GM12878 (cell line): ENCODE measurements around the gene HOXD11. TPM values are rescaled to one million over a fixed set of nuclear protein-coding genes. Genes with fewer than 3 reads are reported as not detected.

Source experiments
- ATAC-seq: fragments of 200-7000 bp; cut with Tn5 transposase; 3 replicates; pipeline ENCODE4 v1.9.1; 2020; ENCODE audit warnings: mild to moderate bottlenecking, moderate library complexity
- BruUV-seq: library from RNA; stranded (reverse); fragments of 400-500 nt; replicated peaks from 2 replicates; lab custom pipeline; 2021; lab: Mats Ljungman, UMichigan
- CTCF ChIA-PET: fragments of 300-600 bp; sonication (Branson Sonifier 250); formaldehyde crosslinking; extraction: SDS; loops from one replicate; lab custom pipeline; 2021; ENCODE audit warnings: inconsistent platforms; lab: Yijun Ruan, JAX
- POLR2A ChIA-PET: fragments of 350-600 bp; formaldehyde crosslinking; extraction: SDS; loops from one replicate; lab custom pipeline; 2021; ENCODE audit warnings: inconsistent platforms; lab: Charles Lee
- RAD21 ChIA-PET: fragments of 300-600 bp; sonication (Branson Sonifier 250); formaldehyde crosslinking; loops from one replicate; lab custom pipeline; 2023; ENCODE audit warnings: antibody characterized with exemption; ENCODE audit not compliant: unreplicated experiment; lab: Charles Lee
- SMC1A ChIA-PET: fragments of 300-600 bp; sonication (Branson Sonifier 250); formaldehyde crosslinking; loops from one replicate; lab custom pipeline; 2023; ENCODE audit not compliant: unreplicated experiment, uncharacterized antibody; lab: Charles Lee
- DNase-seq: peaks from one replicate; pipeline ENCODE4 v3.0.0-alpha.2; 2011; ENCODE audit warnings: low read depth, low spot score
- FAIRE-seq: peaks from 3 replicates; lab custom pipeline; 2011; peaks lifted over from hg19 to GRCh38; lab: Jason Lieb, UNC
- H2AFZ ChIP-seq: 2 replicates; pipeline ENCODE4 v1.6.0; 2011; ENCODE audit warnings: low read depth, low read length, control low read depth; ENCODE audit not compliant: control insufficient read depth
- H3K27ac ChIP-seq: 2 replicates; pipeline ENCODE4 v1.5.1; 2011; ENCODE audit warnings: control low read depth; ENCODE audit not compliant: control insufficient read depth, insufficient read depth
- H3K27me3 ChIP-seq, 2 experiments: replicated peaks in 1 of 2; 2 replicates each; pipeline versions ENCODE4 v1.6.0 to v1.6.1; 2011; ENCODE audit warnings: low read length in 1 of 2; ENCODE audit not compliant: control insufficient read depth in 2 of 2, insufficient read depth in 2 of 2
- H3K36me3 ChIP-seq, 2 experiments: 2 replicates each; pipeline ENCODE4 v1.5.1; 2011; ENCODE audit warnings: low read length in 1 of 2; ENCODE audit not compliant: control insufficient read depth in 2 of 2, insufficient read depth in 2 of 2
- H3K4me1 ChIP-seq: 2 replicates; pipeline ENCODE4 v1.6.1; 2011; ENCODE audit warnings: mild to moderate bottlenecking, low read length, moderate library complexity, mixed read lengths; ENCODE audit not compliant: control insufficient read depth, insufficient read depth
- H3K4me2 ChIP-seq: 2 replicates; pipeline ENCODE4 v1.6.0; 2011; ENCODE audit warnings: control low read depth; ENCODE audit not compliant: control insufficient read depth, insufficient read depth
- H3K4me3 ChIP-seq: fragments of 200-600 bp; sonication (generic); 2 replicates; pipeline ENCODE4 v1.5.1; 2016
- H3K79me2 ChIP-seq: 2 replicates; pipeline ENCODE4 v1.6.0; 2011; ENCODE audit warnings: low read length; ENCODE audit not compliant: control insufficient read depth, insufficient read depth
- H3K9ac ChIP-seq: 2 replicates; pipeline ENCODE4 v1.8.0; 2011; ENCODE audit warnings: low read length, control low read depth, mixed read lengths; ENCODE audit not compliant: control insufficient read depth, insufficient read depth
- H3K9me3 ChIP-seq: replicated peaks from 3 replicates; pipeline ENCODE4 v1.5.1; 2011; ENCODE audit warnings: mild to moderate bottlenecking, low read length; ENCODE audit not compliant: control insufficient read depth, insufficient read depth
- H4K20me1 ChIP-seq: 2 replicates; pipeline ENCODE4 v1.6.0; 2011; ENCODE audit not compliant: control insufficient read depth, insufficient read depth
- CBFB ChIP-seq: IDR thresholded peaks from 2 replicates; pipeline ENCODE4 v1.6.1; 2016; ENCODE audit warnings: antibody characterized with exemption, low read depth
- CHD1 ChIP-seq: IDR thresholded peaks from 2 replicates; pipeline ENCODE4 v1.6.1; 2012; ENCODE audit warnings: low read depth, low read length, improper control_type of control experiment
- DPF2 ChIP-seq: fragments of 450-650 bp; IDR thresholded peaks from 2 replicates; pipeline ENCODE4 v1.6.1; 2017; ENCODE audit warnings: mild to moderate bottlenecking
- HDAC2 ChIP-seq: fragments of 200-600 bp; sonication (generic); IDR thresholded peaks from 2 replicates; pipeline ENCODE4 v1.6.1; 2017
- IKZF1 ChIP-seq: fragments of 450-650 bp; conservative IDR thresholded peaks from 2 replicates; pipeline ENCODE4 v1.6.1; 2017; ENCODE audit warnings: antibody characterized with exemption, mild to moderate bottlenecking
- POLR2AphosphoS2 ChIP-seq: IDR thresholded peaks from 2 replicates; pipeline ENCODE4 v1.6.1; 2011; ENCODE audit warnings: low read depth, mild to moderate bottlenecking, low read length, improper control_type of control experiment, moderate library complexity
- POU2F2 ChIP-seq: IDR thresholded peaks from 3 replicates; pipeline ENCODE4 v1.6.1; 2011; ENCODE audit warnings: low read depth, mild to moderate bottlenecking, low read length, borderline replicate concordance
- RAD21 ChIP-seq: IDR thresholded peaks from 2 replicates; pipeline ENCODE4 v1.6.1; 2011; ENCODE audit warnings: mild to moderate bottlenecking, low read depth, low read length, moderate library complexity; ENCODE audit not compliant: insufficient read depth
- RUNX3 ChIP-seq: IDR thresholded peaks from 2 replicates; pipeline ENCODE4 v1.6.1; 2012; ENCODE audit warnings: low read length, inconsistent platforms
- SIX5 ChIP-seq: IDR thresholded peaks from 2 replicates; pipeline ENCODE4 v1.6.1; 2011; ENCODE audit warnings: mild to moderate bottlenecking, low read depth, low read length, moderate library complexity; ENCODE audit not compliant: severe bottlenecking
- SMC3 ChIP-seq: IDR thresholded peaks from 2 replicates; pipeline ENCODE4 v1.6.1; 2011; ENCODE audit warnings: low read length, improper control_type of control experiment, borderline replicate concordance
- TCF3 ChIP-seq: IDR thresholded peaks from 2 replicates; pipeline ENCODE4 v1.6.1; 2012; ENCODE audit warnings: low read depth, mild to moderate bottlenecking, low read length, borderline replicate concordance; ENCODE audit not compliant: insufficient read depth
- YY1 ChIP-seq: IDR thresholded peaks from 2 replicates; pipeline ENCODE4 v1.6.1; 2011; ENCODE audit warnings: low read depth, mild to moderate bottlenecking, low read length
- ZNF217 ChIP-seq: fragments of 450-650 bp; IDR thresholded peaks from 2 replicates; pipeline ENCODE4 v1.6.1; 2017; ENCODE audit warnings: antibody characterized with exemption, mild to moderate bottlenecking
- ZNF24 ChIP-seq: fragments of 450-650 bp; IDR thresholded peaks from 2 replicates; pipeline ENCODE4 v1.6.1; 2017; ENCODE audit warnings: antibody characterized with exemption, mild to moderate bottlenecking
- WGBS: methylation state at CpG from one replicate; pipeline ENCODE4 v1.1.6; 2016; ENCODE audit warnings: low lambda C conversion rate; ENCODE audit not compliant: insufficient replicate concordance, insufficient coverage; ENCODE audit errors: missing lambda C conversion rate; 5-methylcytosine and 5-hydroxymethylcytosine counted together
- in situ Hi-C: fragments of 300-500 bp; cut with MboI; formaldehyde crosslinking; loops from 9 replicates; pipeline ENCODE4 v1.14.3; 2018; ENCODE audit warnings: mixed read lengths
- intact Hi-C: fragments of 100-400 bp; cut with micrococcal nuclease; formaldehyde crosslinking; loops from one replicate; pipeline ENCODE4 v1.14.2; 2022; ENCODE audit not compliant: unreplicated experiment
- polyA plus RNA-seq, 11 experiments: library from polyadenylated mRNA; depleted of rRNA in 4 of 11; unstranded in 6 of 11; stranded (reverse) in 5 of 11; fragments of >200 nt; fragmentation: Nextera tagmentation in 4 of 11; fragmentation: Illumina TruSeq in 1 of 11; extraction: Ambion mirVana in 4 of 11; extraction: Trizol in 1 of 11; gene quantifications; 1 replicate in 1 of 11; 2 replicates in 10 of 11; pipeline versions ENCODE4 v1.2.1 to v1.2.3, GENCODE V29; 2011 to 2016; ENCODE audit warnings: inconsistent platforms in 2 of 11, missing spikeins in 2 of 11, low read depth in 1 of 11
- total RNA-seq, 4 experiments: library from RNA; depleted of rRNA in 3 of 4; stranded (reverse); fragments of >200 nt in 3 of 4; fragmentation: Illumina TruSeq in 1 of 4; extraction: Trizol in 1 of 4; gene quantifications; 2 replicates each; pipeline versions ENCODE4 v1.2.1 to v1.2.3, GENCODE V29; 2013 to 2021
- TF ChIP-seq, protein P1 (sequence below): fragments of 450-650 bp; IDR thresholded peaks from 2 replicates; pipeline ENCODE4 v1.6.1; 2017; ENCODE audit warnings: mild to moderate bottlenecking, low read depth, inconsistent platforms; ENCODE audit not compliant: poor library complexity, severe bottlenecking
- TF ChIP-seq, protein P2 (sequence below): fragments of 450-650 bp; IDR thresholded peaks from 2 replicates; pipeline ENCODE4 v1.6.1; 2014; ENCODE audit warnings: mild to moderate bottlenecking

The HOXD11 gene
- total and polyA plus RNA-seq, 10 of the 15 experiments (the other 5 are each of a cell fraction or from before 2014, with no cell fraction given) = not detected

DNA sequence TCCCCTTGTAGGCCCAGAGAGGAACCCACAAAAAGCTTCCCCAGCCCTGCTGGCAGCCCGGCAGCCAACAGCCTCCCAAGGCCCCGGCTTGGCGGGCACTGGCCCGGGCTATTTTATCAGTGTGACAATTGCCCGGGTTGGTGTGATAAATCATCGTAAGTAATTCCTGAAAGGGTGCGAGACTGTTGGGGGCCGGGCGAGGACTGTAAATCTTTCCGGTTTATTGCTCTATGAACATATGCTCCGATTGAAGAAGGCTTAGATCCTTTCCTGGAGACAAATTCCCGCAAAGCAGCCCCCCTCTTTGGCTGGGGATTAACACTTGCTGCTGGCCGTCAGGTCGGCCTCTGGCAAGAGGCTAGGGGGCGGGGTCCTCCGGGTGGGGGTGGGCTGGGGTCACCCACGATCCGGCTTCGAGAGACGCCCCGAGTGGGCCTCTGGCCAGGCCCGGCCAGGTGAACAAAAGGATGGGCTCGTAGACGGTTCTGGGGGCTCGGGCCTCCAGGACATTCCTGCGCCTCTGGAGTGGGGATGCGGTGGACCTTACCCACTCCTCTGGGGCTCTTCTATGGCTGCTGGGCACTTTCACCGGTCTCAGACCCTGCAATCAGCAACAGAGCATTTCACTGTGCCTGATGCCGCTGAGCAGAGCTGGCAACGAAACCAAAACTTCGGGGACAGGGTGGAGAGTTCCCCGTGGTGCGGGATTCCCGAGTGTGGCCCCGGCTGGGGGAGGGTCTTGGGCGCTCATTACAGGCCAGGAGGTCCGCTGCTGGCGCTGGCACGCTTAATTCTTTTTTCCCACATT lies 52.0 kb downstream of the HOXD11 start:
- 29% methylated on average over 28 of the region's 39 CpGs for WGBS
- RAD21 ChIA-PET = no interaction called here
- no peaks in the 10 kb centered on the region for H3K36me3 ChIP-seq
- no peak overlapping the region for H3K27ac ChIP-seq
- in situ Hi-C loops = no loop called here
- H3K79me2 ChIP-seq = no peaks in the 10 kb centered on the region
- SMC1A ChIA-PET = no interaction called here
- CTCF ChIA-PET = interaction anchor here (0.6 kb wide), 1 partner anchor 396 kb away, joined by 3 read pairs; no protein-coding TSS in a partner anchor
- POLR2A ChIA-PET = no interaction called here
- ATAC-seq (no peak), DNase-seq (no peak), FAIRE-seq (no peak)
- BruUV-seq = no TSS peak
- peaks cover 9 to 35% of the 10 kb centered on the region in 2 experiments for H3K27me3 ChIP-seq
- no peak overlapping the region for H3K4me3 ChIP-seq
- H3K4me1 ChIP-seq = no peaks in the 10 kb centered on the region
- TF ChIP-seq IKZF1 = no peak
- no peak for TF ChIP-seq POLR2AphosphoS2
- TF ChIP-seq POU2F2 = no peak
- no peak for TF ChIP-seq YY1
- no peak for TF ChIP-seq CHD1
- no peak for TF ChIP-seq RUNX3
- no peak for TF ChIP-seq SMC3
- TF ChIP-seq HDAC2 = no peak
- TF ChIP-seq TCF3 = no peak
- TF ChIP-seq RAD21 = no peak
- no peak for TF ChIP-seq ZNF217
- TF ChIP-seq, protein P1, sequence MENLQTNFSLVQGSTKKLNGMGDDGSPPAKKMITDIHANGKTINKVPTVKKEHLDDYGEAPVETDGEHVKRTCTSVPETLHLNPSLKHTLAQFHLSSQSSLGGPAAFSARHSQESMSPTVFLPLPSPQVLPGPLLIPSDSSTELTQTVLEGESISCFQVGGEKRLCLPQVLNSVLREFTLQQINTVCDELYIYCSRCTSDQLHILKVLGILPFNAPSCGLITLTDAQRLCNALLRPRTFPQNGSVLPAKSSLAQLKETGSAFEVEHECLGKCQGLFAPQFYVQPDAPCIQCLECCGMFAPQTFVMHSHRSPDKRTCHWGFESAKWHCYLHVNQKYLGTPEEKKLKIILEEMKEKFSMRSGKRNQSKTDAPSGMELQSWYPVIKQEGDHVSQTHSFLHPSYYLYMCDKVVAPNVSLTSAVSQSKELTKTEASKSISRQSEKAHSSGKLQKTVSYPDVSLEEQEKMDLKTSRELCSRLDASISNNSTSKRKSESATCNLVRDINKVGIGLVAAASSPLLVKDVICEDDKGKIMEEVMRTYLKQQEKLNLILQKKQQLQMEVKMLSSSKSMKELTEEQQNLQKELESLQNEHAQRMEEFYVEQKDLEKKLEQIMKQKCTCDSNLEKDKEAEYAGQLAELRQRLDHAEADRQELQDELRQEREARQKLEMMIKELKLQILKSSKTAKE = no peak
- TF ChIP-seq, protein P2, sequence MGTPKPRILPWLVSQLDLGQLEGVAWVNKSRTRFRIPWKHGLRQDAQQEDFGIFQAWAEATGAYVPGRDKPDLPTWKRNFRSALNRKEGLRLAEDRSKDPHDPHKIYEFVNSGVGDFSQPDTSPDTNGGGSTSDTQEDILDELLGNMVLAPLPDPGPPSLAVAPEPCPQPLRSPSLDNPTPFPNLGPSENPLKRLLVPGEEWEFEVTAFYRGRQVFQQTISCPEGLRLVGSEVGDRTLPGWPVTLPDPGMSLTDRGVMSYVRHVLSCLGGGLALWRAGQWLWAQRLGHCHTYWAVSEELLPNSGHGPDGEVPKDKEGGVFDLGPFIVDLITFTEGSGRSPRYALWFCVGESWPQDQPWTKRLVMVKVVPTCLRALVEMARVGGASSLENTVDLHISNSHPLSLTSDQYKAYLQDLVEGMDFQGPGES = no peak
- TF ChIP-seq ZNF24 = no peak
- no peak for TF ChIP-seq DPF2
- TF ChIP-seq SIX5 = no peak
- no peak for TF ChIP-seq CBFB
- no peak overlapping the region for H2AFZ ChIP-seq
- no peaks in the 10 kb centered on the region; the same call in 1 of the 3 replicates for H3K9me3 ChIP-seq
- H4K20me1 ChIP-seq = no peaks in the 10 kb centered on the region
- H3K4me2 ChIP-seq = no peak overlapping the region
- intact Hi-C loops = no loop called here
- no peak overlapping the region for H3K9ac ChIP-seq
